HepG2 (cell line): ENCODE measurements around the gene SHFL. TPM values are rescaled to one million over a fixed set of nuclear protein-coding genes. Genes with fewer than 3 reads are reported as not detected.

Experiments
- CCAR2 ChIP-seq: fragments of 200-400 bp; formaldehyde crosslinking; optimal IDR thresholded peaks from 2 replicates; pipeline ENCODE3; 2018; ENCODE audit warnings: low read depth, mild to moderate bottlenecking, low read length, moderate library complexity
- MEF2D ChIP-seq: sonication (generic); formaldehyde crosslinking; IDR thresholded peaks from 2 replicates; pipeline ENCODE4 v1.5.1; 2020; ENCODE audit warnings: mild to moderate bottlenecking, missing genetic modification reagents
- PHF20 ChIP-seq: sonication (generic); formaldehyde crosslinking; IDR thresholded peaks from 2 replicates; pipeline ENCODE4 v1.5.0; 2020; ENCODE audit warnings: mild to moderate bottlenecking, missing genetic modification reagents
- PHF5A ChIP-seq: IDR thresholded peaks from one replicate; pipeline ENCODE4 v1.6.1; 2018; ENCODE audit warnings: low read depth, missing genetic modification reagents; ENCODE audit not compliant: unreplicated experiment
- PITX1 ChIP-seq: sonication (generic); formaldehyde crosslinking; IDR thresholded peaks from 2 replicates; pipeline ENCODE4 v1.5.1; 2020; ENCODE audit warnings: mild to moderate bottlenecking, missing genetic modification reagents
- SIX1 ChIP-seq: sonication (generic); formaldehyde crosslinking; IDR thresholded peaks from 2 replicates; pipeline ENCODE4 v1.4.0; 2020; ENCODE audit warnings: missing genetic modification reagents, borderline replicate concordance
- ZBTB2 ChIP-seq: sonication (generic); formaldehyde crosslinking; IDR thresholded peaks from 2 replicates; pipeline ENCODE4 v1.8.0; 2022; ENCODE audit warnings: low read depth, missing genetic modification reagents
- ZKSCAN8 ChIP-seq: IDR thresholded peaks from 2 replicates; pipeline ENCODE4 v1.6.1; 2016; ENCODE audit warnings: borderline replicate concordance, missing genetic modification reagents, missing compliant biosample characterization
- ZNF205 ChIP-seq: IDR thresholded peaks from 2 replicates; pipeline ENCODE4 v1.6.1; 2018; ENCODE audit warnings: missing biosample characterization, missing genetic modification reagents
- ZNF383 ChIP-seq: sonication (generic); formaldehyde crosslinking; IDR thresholded peaks from 2 replicates; pipeline ENCODE4 v1.4.0; 2020; ENCODE audit warnings: missing genetic modification reagents, mild to moderate bottlenecking, borderline replicate concordance
- ZNF460 ChIP-seq: sonication (generic); formaldehyde crosslinking; IDR thresholded peaks from 2 replicates; pipeline ENCODE4 v1.5.1; 2020; ENCODE audit warnings: missing genetic modification reagents, mild to moderate bottlenecking, borderline replicate concordance
- ZNF569 ChIP-seq: sonication (generic); formaldehyde crosslinking; IDR thresholded peaks from 2 replicates; pipeline ENCODE4 v1.5.0; 2020; ENCODE audit warnings: mild to moderate bottlenecking, missing genetic modification reagents, moderate library complexity, borderline replicate concordance
- ZNF7 ChIP-seq: IDR thresholded peaks from 2 replicates; pipeline ENCODE4 v1.6.1; 2016; ENCODE audit warnings: missing biosample characterization, missing genetic modification reagents
- ZNF710 ChIP-seq: sonication (generic); formaldehyde crosslinking; IDR thresholded peaks from 2 replicates; pipeline ENCODE4 v1.5.0; 2020; ENCODE audit warnings: mild to moderate bottlenecking, missing genetic modification reagents, borderline replicate concordance
- ZNF773 ChIP-seq: sonication (generic); formaldehyde crosslinking; IDR thresholded peaks from 2 replicates; pipeline ENCODE4 v1.4.0; 2020; ENCODE audit warnings: missing genetic modification reagents, borderline replicate concordance
- polyA plus RNA-seq, 8 experiments: library from polyadenylated mRNA; depleted of rRNA in 3 of 8; stranded (reverse) in 7 of 8; unstranded in 1 of 8; fragments of >200 nt; fragmentation: Illumina TruSeq in 4 of 8; extraction: Trizol in 4 of 8; gene quantifications; 2 replicates each; pipeline versions ENCODE4 v1.2.1 to v1.2.3, GENCODE V29; 2011 to 2016; ENCODE audit warnings: low read depth in 4 of 8, missing spikeins in 1 of 8, mixed read lengths in 1 of 8; ENCODE audit not compliant: insufficient read depth in 1 of 8
- total RNA-seq, 5 experiments: library from RNA; depleted of rRNA; stranded (reverse); fragments of >200 nt; fragmentation: Illumina TruSeq; extraction: Trizol; gene quantifications; 2 replicates each; pipeline ENCODE4 v1.2.3, GENCODE V29; 2016; ENCODE audit warnings: low read depth in 1 of 5
- TF ChIP-seq, protein P1 (sequence below): sonication (generic); formaldehyde crosslinking; IDR thresholded peaks from 2 replicates; pipeline ENCODE4 v1.4.0; 2020; ENCODE audit warnings: low read depth, mild to moderate bottlenecking, missing genetic modification reagents
- TF ChIP-seq, protein P2 (sequence below): sonication (generic); formaldehyde crosslinking; IDR thresholded peaks from 2 replicates; pipeline ENCODE4 v1.5.0; 2020; ENCODE audit warnings: mild to moderate bottlenecking, missing genetic modification reagents
- TF ChIP-seq, protein P3 (sequence below): IDR thresholded peaks from 2 replicates; pipeline ENCODE4 v1.6.1; 2012; ENCODE audit warnings: low read length, improper control_type of control experiment

SHFL gene
- total and polyA plus RNA-seq, 2 of the 13 experiments (the other 11 are each of a cell fraction or from before 2014, with no cell fraction given): 12.3 to 36.4 TPM

- TF ChIP-seq, protein P1, sequence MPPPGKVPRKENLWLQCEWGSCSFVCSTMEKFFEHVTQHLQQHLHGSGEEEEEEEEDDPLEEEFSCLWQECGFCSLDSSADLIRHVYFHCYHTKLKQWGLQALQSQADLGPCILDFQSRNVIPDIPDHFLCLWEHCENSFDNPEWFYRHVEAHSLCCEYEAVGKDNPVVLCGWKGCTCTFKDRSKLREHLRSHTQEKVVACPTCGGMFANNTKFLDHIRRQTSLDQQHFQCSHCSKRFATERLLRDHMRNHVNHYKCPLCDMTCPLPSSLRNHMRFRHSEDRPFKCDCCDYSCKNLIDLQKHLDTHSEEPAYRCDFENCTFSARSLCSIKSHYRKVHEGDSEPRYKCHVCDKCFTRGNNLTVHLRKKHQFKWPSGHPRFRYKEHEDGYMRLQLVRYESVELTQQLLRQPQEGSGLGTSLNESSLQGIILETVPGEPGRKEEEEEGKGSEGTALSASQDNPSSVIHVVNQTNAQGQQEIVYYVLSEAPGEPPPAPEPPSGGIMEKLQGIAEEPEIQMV (CRISPR knock-in tag): peak; percentile 79
- TF ChIP-seq MEF2D (CRISPR knock-in tag): peak; percentile 68; the same call in 1 of the 2 replicates
- TF ChIP-seq ZNF460 (CRISPR knock-in tag): no peak
- no peak for TF ChIP-seq PHF5A
- no peak for TF ChIP-seq ZNF569 (CRISPR knock-in tag)
- no peak for TF ChIP-seq ZNF383 (CRISPR knock-in tag)
- peak; percentile 24; the same call in 1 of the 2 replicates for TF ChIP-seq ZBTB2 (CRISPR knock-in tag)
- TF ChIP-seq ZNF205 (CRISPR knock-in tag): peak; percentile 79; the same call in 1 of the 2 replicates
- TF ChIP-seq PHF20: peak; percentile 97
- TF ChIP-seq, protein P2, sequence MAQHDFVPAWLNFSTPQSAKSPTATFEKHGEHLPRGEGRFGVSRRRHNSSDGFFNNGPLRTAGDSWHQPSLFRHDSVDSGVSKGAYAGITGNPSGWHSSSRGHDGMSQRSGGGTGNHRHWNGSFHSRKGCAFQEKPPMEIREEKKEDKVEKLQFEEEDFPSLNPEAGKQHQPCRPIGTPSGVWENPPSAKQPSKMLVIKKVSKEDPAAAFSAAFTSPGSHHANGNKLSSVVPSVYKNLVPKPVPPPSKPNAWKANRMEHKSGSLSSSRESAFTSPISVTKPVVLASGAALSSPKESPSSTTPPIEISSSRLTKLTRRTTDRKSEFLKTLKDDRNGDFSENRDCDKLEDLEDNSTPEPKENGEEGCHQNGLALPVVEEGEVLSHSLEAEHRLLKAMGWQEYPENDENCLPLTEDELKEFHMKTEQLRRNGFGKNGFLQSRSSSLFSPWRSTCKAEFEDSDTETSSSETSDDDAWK (CRISPR knock-in tag): no peak
- TF ChIP-seq CCAR2: no peak
- TF ChIP-seq SIX1 (CRISPR knock-in tag): 0 out of 2 replicates have a peak, but pooled peaks have one; percentile 11
- no peak for TF ChIP-seq ZNF710 (CRISPR knock-in tag)
- TF ChIP-seq ZKSCAN8 (CRISPR knock-in tag): no peak
- TF ChIP-seq ZNF7 (CRISPR knock-in tag): 0 out of 2 replicates have a peak, but pooled peaks have one; percentile 20
- TF ChIP-seq PITX1 (CRISPR knock-in tag): peak; percentile 43; the same call in 1 of the 2 replicates
- no peak; the same call in 1 of the 2 replicates for TF ChIP-seq ZNF773
- TF ChIP-seq, protein P3, sequence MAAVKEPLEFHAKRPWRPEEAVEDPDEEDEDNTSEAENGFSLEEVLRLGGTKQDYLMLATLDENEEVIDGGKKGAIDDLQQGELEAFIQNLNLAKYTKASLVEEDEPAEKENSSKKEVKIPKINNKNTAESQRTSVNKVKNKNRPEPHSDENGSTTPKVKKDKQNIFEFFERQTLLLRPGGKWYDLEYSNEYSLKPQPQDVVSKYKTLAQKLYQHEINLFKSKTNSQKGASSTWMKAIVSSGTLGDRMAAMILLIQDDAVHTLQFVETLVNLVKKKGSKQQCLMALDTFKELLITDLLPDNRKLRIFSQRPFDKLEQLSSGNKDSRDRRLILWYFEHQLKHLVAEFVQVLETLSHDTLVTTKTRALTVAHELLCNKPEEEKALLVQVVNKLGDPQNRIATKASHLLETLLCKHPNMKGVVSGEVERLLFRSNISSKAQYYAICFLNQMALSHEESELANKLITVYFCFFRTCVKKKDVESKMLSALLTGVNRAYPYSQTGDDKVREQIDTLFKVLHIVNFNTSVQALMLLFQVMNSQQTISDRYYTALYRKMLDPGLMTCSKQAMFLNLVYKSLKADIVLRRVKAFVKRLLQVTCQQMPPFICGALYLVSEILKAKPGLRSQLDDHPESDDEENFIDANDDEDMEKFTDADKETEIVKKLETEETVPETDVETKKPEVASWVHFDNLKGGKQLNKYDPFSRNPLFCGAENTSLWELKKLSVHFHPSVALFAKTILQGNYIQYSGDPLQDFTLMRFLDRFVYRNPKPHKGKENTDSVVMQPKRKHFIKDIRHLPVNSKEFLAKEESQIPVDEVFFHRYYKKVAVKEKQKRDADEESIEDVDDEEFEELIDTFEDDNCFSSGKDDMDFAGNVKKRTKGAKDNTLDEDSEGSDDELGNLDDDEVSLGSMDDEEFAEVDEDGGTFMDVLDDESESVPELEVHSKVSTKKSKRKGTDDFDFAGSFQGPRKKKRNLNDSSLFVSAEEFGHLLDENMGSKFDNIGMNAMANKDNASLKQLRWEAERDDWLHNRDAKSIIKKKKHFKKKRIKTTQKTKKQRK: no peak
Measured at GRCh38 chr19:10106100-10106936, 20.2 kb downstream of the SHFL start, which contains the start of gene PPAN (continued).
